ENCODE data around the gene PKLR. TPM values are rescaled to one million over a fixed set of nuclear protein-coding genes. Genes with fewer than 3 reads are reported as not detected.
A peak's percentile ranks its signal among the peaks of the same experiment; 100 is the strongest.

The PKLR gene
- total RNA-seq, 4 donors from 2014 or later: 0.13 to 1.7 (median 0.77) TPM

DNA sequence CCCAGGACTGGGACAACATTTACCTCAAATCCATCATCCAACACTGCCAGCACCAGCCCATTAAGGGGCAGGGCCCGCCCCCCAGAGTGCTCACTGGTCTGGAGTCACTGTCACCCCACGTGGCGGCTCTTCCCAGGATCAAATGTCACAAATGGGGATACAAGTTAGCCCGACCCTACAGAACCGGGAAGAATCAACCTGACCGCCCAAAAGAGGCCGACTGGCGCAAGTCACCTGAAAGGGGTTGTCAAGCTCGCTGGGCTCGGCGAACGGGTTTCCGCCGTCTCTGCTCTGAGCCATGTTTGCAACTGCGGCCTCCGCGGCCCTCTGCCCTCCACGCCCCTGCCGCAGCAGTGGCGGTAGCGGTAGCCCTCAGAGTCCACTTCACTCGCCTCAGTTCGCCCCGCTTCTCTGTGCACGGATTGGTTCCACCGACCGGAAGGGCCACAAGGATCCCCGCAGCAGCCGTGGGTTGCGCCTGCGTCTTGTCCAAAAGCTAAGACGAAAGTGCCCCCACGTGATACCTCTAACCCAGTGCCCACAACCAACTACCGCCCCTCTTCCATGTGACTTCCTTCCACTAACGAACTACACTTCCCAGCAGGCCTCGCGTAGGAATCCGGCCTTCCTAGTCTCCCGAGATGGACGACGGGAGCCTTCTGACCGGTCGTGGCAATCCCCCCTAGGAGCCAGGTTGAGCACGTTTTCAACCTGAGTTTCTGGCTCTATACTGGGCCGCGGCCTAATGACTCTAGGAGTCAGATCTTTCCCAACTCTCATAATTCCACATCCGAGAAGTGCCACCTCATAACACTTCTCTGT is 39.2 kb downstream of the PKLR start, which contains the start of gene SCAMP3:
Gene SCAMP3, minus strand, starts transcription at position 509 of the 822 bp plus-strand sequence. Its CDS starts 209 bp downstream, at position 300.
- peak within 1 kb of the TSS; percentile 65 for H3K4me3 ChIP-seq (ENCODE audit: low read depth, poor library complexity, severe bottlenecking)
- no peak for TF ChIP-seq POLR2A (IDR thresholded peaks at IDR 0.05)
- TF ChIP-seq, protein P1, sequence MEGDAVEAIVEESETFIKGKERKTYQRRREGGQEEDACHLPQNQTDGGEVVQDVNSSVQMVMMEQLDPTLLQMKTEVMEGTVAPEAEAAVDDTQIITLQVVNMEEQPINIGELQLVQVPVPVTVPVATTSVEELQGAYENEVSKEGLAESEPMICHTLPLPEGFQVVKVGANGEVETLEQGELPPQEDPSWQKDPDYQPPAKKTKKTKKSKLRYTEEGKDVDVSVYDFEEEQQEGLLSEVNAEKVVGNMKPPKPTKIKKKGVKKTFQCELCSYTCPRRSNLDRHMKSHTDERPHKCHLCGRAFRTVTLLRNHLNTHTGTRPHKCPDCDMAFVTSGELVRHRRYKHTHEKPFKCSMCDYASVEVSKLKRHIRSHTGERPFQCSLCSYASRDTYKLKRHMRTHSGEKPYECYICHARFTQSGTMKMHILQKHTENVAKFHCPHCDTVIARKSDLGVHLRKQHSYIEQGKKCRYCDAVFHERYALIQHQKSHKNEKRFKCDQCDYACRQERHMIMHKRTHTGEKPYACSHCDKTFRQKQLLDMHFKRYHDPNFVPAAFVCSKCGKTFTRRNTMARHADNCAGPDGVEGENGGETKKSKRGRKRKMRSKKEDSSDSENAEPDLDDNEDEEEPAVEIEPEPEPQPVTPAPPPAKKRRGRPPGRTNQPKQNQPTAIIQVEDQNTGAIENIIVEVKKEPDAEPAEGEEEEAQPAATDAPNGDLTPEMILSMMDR (IDR thresholded peaks at IDR 0.05): no peak
- intact Hi-C loops (cut with DNase I; ENCODE audit: low total_unique reads): loop anchor here (10.0 kb wide), 1 partner anchor 333 kb away; no protein-coding TSS in a partner anchor
- peak; percentile 98 for DNase-seq (ENCODE audit: low spot score in 2 of 2)
- 0 to 1% methylated on average over 35 to 39 of the region's 47 CpGs for WGBS, 2 donors

DNA sequence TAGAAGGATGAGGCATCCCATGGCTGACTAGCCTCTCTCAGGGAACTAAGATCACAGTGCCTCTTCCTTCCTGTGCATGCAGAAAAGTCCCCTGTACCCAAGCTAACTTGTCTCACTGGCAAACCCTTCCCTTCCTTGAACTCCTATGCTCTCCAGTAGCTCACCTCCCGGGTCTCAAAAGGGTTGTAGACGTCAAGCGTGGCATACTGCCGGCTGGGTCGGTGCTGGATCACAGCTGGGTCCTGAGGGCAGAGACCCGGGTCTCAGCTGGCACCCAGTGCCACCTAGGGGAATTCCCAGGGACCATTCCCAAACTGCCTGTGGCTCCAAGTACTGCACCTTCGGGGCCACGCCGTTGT is 39.8 kb downstream of the PKLR start:
- TF ChIP-seq, protein P1 (IDR thresholded peaks at IDR 0.05): no peak
- no peak for TF ChIP-seq POLR2A (IDR thresholded peaks at IDR 0.05)
- 0% methylated on average over 9 of the region's 9 CpGs for WGBS, 2 donors
- intact Hi-C loops (cut with DNase I; ENCODE audit: low total_unique reads): loop anchor here (10.0 kb wide), 1 partner anchor 333 kb away; no protein-coding TSS in a partner anchor
- DNase-seq (ENCODE audit: low spot score in 2 of 2): no peak
- peak overlapping the region; percentile 65 for H3K4me3 ChIP-seq (ENCODE audit: low read depth, poor library complexity, severe bottlenecking)

DNA sequence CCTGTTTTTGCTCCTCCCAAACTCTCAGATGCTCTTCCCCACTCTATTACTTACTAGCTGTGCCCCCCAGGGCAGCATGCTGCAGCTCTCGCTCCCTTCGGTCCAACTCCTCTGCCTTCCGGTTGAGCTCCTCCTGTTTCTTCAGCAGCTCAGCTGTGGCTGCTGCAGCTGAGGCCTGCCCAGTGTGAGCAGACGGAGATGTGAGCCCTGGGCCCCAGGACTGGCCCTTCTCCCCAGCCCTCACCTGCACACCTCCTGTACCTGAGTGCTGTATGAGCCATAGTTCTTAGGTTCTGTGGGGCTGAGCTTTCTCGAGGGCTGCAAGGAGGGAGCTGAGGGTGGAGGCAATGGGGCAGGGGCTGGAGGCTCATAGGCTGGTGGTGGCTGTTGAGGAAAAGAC is 41.0 kb downstream of the PKLR start:
- DNase-seq (ENCODE audit: low spot score in 2 of 2): no peak
- 91 to 97% methylated on average over 5 of the region's 5 CpGs for WGBS, 2 donors
- intact Hi-C loops (cut with DNase I; ENCODE audit: low total_unique reads): loop anchor here (10.0 kb wide), 1 partner anchor 335 kb away; no protein-coding TSS in a partner anchor
- TF ChIP-seq, protein P1 (IDR thresholded peaks at IDR 0.05): no peak
- TF ChIP-seq POLR2A (IDR thresholded peaks at IDR 0.05): no peak
- H3K4me3 ChIP-seq (ENCODE audit: low read depth, poor library complexity, severe bottlenecking): no peak overlapping the region

DNA sequence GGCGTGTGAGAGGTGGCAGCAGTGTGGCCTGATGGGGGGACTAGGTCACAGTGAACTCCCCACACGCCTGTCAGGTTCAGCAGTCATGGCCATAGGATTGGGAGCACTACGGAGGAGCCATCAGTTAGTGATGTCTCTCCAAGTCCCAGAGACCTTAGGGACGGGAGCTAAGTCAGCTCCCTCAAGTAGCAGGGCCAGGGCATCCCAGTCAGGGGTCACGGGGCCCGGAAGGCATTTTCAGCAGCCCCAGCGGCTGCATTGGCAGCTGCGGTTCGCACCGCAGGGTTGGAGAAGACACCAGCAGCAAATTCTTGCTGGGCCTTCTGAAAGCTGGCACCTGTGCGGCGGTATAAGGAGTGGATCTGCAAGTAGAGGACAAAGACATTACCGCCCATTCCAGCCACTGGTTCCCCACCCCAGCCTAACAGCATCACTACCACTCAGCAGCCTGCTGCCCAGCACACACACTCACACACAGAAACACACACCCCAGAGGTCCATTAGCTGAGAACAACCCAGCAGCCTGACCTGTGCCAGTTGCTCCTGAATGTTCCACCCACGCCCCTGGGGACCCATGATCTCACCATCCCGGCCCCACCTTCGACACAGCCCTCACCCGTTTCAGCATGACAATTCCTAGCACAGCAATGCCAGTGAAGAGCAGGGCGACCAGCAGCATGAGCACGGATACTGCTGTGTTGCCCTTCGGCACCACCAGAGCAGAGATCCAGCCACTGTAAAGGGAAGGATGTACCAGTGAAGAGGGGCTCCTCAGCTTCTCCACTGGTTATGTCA is 45.0 kb downstream of the PKLR start:
- WGBS, 2 donors: 50 to 63% methylated on average over 12 to 19 of the region's 20 CpGs
- intact Hi-C loops (cut with DNase I; ENCODE audit: low total_unique reads): no loop called here
- no peak for DNase-seq (ENCODE audit: low spot score in 2 of 2)
- no peak overlapping the region for H3K4me3 ChIP-seq (ENCODE audit: low read depth, poor library complexity, severe bottlenecking)
- no peak for TF ChIP-seq POLR2A (IDR thresholded peaks at IDR 0.05)
- TF ChIP-seq, protein P1 (IDR thresholded peaks at IDR 0.05): no peak

DNA sequence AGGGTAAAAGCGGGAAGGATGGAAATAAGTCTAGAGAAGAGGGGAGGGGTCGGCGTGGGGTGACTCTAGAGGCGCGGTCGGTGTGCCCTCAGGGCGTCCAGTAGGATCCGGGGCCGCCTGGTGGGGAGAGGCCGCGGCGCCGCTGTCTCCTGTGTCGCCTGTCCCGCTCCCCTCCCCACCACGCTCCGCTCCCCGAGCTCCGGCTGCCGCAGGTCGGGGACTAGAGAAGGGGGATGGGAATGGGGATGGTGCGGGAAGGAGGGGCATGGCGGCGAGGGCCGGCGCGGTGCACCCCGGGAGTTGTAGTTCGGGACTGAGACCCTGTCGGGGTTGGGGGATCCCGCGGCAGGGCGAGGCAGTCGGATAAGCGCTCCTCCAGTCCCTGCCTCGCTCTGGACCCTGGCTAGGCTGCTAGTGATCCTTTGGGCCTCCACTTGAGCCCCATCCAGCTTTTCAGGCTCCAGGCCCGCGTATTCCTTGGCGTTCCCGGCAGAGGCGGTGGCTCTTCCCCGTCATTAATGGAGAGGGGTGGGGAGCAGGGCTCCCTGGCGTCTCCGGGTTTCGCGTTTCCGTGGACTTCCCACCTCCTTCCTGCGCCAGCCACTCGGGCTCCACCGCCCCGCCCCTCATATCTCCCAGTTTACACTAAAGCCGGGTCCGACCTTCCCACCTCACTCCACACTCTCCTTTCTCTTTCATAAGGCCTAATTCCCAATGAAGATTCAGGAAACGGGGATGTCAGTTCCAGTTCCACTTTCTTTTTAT is 45.8 kb downstream of the PKLR start, which contains the start of gene ENTREP3:
Gene ENTREP3, minus strand, starts transcription at position 241 of the 765 bp plus-strand sequence. CDS start 606 bp downstream, outside the sequence.
- 1 to 2% methylated on average over 52 to 54 of the region's 54 CpGs for WGBS, 2 donors
- peak within 1 kb of the TSS; percentile 51 for H3K4me3 ChIP-seq (ENCODE audit: low read depth, poor library complexity, severe bottlenecking)
- TF ChIP-seq POLR2A (IDR thresholded peaks at IDR 0.05): no peak
- TF ChIP-seq, protein P1 (IDR thresholded peaks at IDR 0.05): no peak
- DNase-seq (ENCODE audit: low spot score in 2 of 2): peak; percentile 86 to 97
- intact Hi-C loops (cut with DNase I; ENCODE audit: low total_unique reads): no loop called here

Measured in lower leg skin (tissue), 4 donors.